Activated B cell treated with CpG ODN at 0.5 μM for 24 hours (primary cell): ENCODE measurements around the gene MSH3. TPM values are rescaled to one million over a fixed set of nuclear protein-coding genes. Genes with fewer than 3 reads are reported as not detected.

Source experiments
- ATAC-seq: fragments of 200-7000 bp; cut with Tn5 transposase; one replicate; pipeline ENCODE4 v1.10.0; 2021; ENCODE audit warnings: low read depth, mild to moderate bottlenecking, moderate library complexity
- CTCF ChIA-PET: fragments of 350-600 bp; sonication (Branson Sonifier 250); formaldehyde crosslinking; loops from one replicate; lab custom pipeline; 2021; ENCODE audit warnings: antibody characterized with exemption; lab: Charles Lee
- POLR2A ChIA-PET: fragments of 350-600 bp; sonication (Branson Sonifier 250); formaldehyde crosslinking; loops from one replicate; lab custom pipeline; 2021; ENCODE audit warnings: antibody characterized with exemption; lab: Charles Lee
- DNase-seq: peaks from one replicate; pipeline ENCODE4 v3.0.0; 2022
- H3K27ac Mint-ChIP-seq: one replicate; pipeline ENCODE4 v1.8.0; 2020; ENCODE audit warnings: mixed read lengths
- H3K27me3 Mint-ChIP-seq: one replicate; pipeline ENCODE4 v1.8.0; 2021; ENCODE audit warnings: mixed read lengths
- H3K36me3 Mint-ChIP-seq: one replicate; pipeline ENCODE4 v1.8.0; 2021; ENCODE audit warnings: low read depth, mixed read lengths
- H3K4me1 Mint-ChIP-seq: one replicate; pipeline ENCODE4 v1.8.0; 2021; ENCODE audit warnings: mixed read lengths
- H3K4me3 Mint-ChIP-seq: one replicate; pipeline ENCODE4 v1.8.0; 2020; ENCODE audit warnings: mild to moderate bottlenecking, mixed read lengths
- H3K9me3 Mint-ChIP-seq: one replicate; pipeline ENCODE4 v1.8.0; 2020; ENCODE audit warnings: mixed read lengths
- CTCF ChIP-seq: fragments of 200-600 bp; IDR thresholded peaks from one replicate; pipeline ENCODE4 v1.8.0; 2022; ENCODE audit warnings: antibody characterized with exemption, mild to moderate bottlenecking
- intact Hi-C: fragments of 100-400 bp; cut with micrococcal nuclease; formaldehyde crosslinking; loops from one replicate; pipeline ENCODE4 v1.15.1; 2024
- total RNA-seq: library from RNA; stranded (reverse); gene quantifications from 2 replicates; pipeline ENCODE4 v1.2.3, GENCODE V29; 2022

The MSH3 gene
- total RNA-seq, 1 donor from 2014 or later = 24.0 TPM

DNA sequence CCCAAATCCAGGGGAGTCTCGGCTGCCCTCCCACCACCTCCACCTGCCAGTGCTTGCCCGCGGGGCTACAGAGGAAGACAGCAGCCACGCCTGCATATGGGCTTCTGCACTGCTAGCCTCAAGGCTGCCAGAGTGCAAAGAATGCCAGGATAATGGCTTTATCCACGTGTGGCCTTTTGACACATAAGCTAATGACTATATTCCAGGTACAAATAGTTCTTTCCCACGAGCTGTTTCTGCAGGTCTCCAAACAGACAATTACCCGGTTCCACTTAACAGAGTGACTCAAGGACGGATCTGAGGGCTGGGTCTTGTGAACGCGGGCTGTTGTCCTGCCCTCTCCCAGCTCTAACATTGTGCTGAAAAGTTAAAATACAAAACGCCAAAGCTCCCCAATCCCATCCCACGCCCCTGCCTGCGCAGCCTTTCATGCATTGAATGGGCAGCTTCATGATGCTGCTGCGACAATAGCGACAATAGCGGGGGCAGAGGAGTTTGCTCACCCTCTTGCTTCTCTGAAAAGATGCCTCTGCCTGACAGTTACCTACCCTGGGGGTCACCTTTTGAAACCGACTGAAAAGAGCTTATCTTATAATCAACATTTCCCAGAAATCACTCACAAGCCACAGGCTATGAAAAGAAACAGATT, 39.1 kb upstream of the MSH3 start:
- ChIA-PET POLR2A (no interaction called here), CTCF (no interaction called here)
- Mint-ChIP-seq H3K36me3 (no peaks in the 10 kb centered on the region), H3K27me3 (no peaks in the 10 kb centered on the region), H3K27ac (no peak overlapping the region), H3K4me3 (no peak overlapping the region), H3K4me1 (no peaks in the 10 kb centered on the region), H3K9me3 (no peaks in the 10 kb centered on the region)
- ATAC-seq = no peak
- intact Hi-C loops = no loop called here
- no peak for TF ChIP-seq CTCF
- DNase-seq = no peak

DNA sequence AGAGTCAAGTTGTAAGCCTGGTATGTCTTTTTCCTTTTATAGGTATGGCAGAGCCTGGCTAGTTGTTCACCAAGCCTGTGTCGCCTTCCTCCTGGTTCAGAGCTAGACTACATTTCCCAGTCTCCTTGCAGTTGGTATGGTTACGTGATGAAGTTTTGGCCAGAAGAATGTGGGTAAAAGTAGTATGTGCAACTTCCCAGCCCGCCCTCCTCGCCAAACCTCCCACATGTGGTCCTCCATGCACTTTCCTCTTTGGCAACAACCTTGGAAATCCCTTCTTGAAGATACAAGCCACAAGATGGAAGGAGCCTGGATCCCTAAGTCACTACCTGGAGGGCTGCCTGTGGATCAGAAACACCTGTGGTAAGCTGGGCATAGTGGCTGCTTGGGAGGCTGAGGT, 36.0 kb upstream of the MSH3 start:
- H3K27me3 Mint-ChIP-seq = no peaks in the 10 kb centered on the region
- H3K36me3 Mint-ChIP-seq = no peaks in the 10 kb centered on the region
- DNase-seq = no peak
- TF ChIP-seq CTCF = no peak
- ChIA-PET CTCF (no interaction called here), POLR2A (no interaction called here)
- H3K27ac Mint-ChIP-seq = no peak overlapping the region
- no peak overlapping the region for H3K4me3 Mint-ChIP-seq
- no peaks in the 10 kb centered on the region for H3K4me1 Mint-ChIP-seq
- no peaks in the 10 kb centered on the region for H3K9me3 Mint-ChIP-seq
- no peak for ATAC-seq
- intact Hi-C loops = no loop called here

DNA sequence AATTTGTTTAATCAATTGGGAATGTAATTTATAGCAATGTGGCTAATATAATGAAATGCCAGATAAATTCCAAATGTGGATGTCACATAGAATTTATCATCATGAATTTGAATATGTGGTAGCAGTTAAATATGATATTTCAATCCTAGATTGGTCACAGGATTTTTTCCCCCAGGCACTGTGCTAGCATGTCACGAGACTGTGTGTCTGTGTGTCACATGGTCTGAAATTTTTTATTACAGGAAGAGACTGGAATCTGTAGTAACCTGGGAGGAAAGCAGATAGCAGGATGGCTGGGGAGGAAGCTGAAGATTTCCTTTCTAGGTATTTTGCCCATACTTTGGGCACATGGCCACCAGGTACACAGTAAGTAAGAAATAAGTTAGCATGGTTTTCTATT, 35.4 kb upstream of the MSH3 start:
- POLR2A ChIA-PET = no interaction called here
- Mint-ChIP-seq H3K36me3 (no peaks in the 10 kb centered on the region), H3K27ac (no peak overlapping the region), H3K9me3 (no peaks in the 10 kb centered on the region), H3K4me3 (no peak overlapping the region), H3K27me3 (no peaks in the 10 kb centered on the region), H3K4me1 (no peaks in the 10 kb centered on the region)
- no peak for TF ChIP-seq CTCF
- intact Hi-C loops = no loop called here
- DNase-seq (no peak), ATAC-seq (no peak)
- CTCF ChIA-PET = no interaction called here

GRCh38 chr5:80620211-80620610, 34.2 kb upstream of the MSH3 start:
- no peak overlapping the region for H3K27ac Mint-ChIP-seq
- ATAC-seq (no peak), DNase-seq (no peak)
- intact Hi-C loops = no loop called here
- no peaks in the 10 kb centered on the region for H3K36me3 Mint-ChIP-seq
- H3K27me3 Mint-ChIP-seq = no peaks in the 10 kb centered on the region
- H3K9me3 Mint-ChIP-seq = no peaks in the 10 kb centered on the region
- ChIA-PET CTCF (no interaction called here), POLR2A (no interaction called here)
- TF ChIP-seq CTCF = no peak
- H3K4me1 Mint-ChIP-seq = no peaks in the 10 kb centered on the region
- no peak overlapping the region for H3K4me3 Mint-ChIP-seq

DNA sequence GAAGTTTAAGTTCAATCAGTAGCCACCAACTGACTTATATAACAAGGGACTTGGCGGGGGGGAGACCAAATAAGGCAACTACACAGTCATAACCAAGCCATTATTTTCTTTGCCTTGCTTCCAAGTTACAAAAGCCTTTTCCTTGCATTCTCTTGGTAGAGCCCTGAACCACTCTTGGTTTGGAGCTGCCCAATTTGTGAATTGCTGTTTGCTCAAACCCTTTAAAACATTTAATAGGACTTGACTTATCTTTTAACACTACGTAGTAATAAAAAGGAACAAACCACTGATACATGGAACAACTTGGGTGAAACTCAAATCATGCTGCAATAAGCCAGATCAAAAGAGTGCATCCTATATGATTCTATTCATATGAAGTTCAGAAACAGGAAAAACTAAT, 31.7 kb upstream of the MSH3 start:
- CTCF ChIA-PET = no interaction called here
- Mint-ChIP-seq H3K27me3 (no peaks in the 10 kb centered on the region), H3K4me3 (no peak overlapping the region), H3K36me3 (no peaks in the 10 kb centered on the region), H3K9me3 (no peaks in the 10 kb centered on the region), H3K4me1 (no peaks in the 10 kb centered on the region), H3K27ac (no peak overlapping the region)
- ATAC-seq = no peak
- intact Hi-C loops = no loop called here
- POLR2A ChIA-PET = no interaction called here
- TF ChIP-seq CTCF = no peak
- DNase-seq = no peak
